HepG2 (cell line): ENCODE measurements around the gene UTRN. TPM values are rescaled to one million over a fixed set of nuclear protein-coding genes. Genes with fewer than 3 reads are reported as not detected.
A peak's percentile ranks its signal among the peaks of the same experiment; 100 is the strongest.

Source experiments
- ARID2 ChIP-seq: sonication (generic); formaldehyde crosslinking; IDR thresholded peaks from 2 replicates; pipeline ENCODE4 v1.8.1; 2022; ENCODE audit warnings: mild to moderate bottlenecking, missing genetic modification reagents, borderline replicate concordance
- ATF1 ChIP-seq: IDR thresholded peaks from 2 replicates; pipeline ENCODE4 v1.6.1; 2016; ENCODE audit warnings: mild to moderate bottlenecking, control low read depth
- CREM ChIP-seq, 2 experiments: sonication (generic) in 1 of 2; formaldehyde crosslinking in 1 of 2; IDR thresholded peaks; 2 replicates each; pipeline versions ENCODE4 v1.4.0 to v1.6.1; 2016 to 2020; ENCODE audit warnings: antibody characterized with exemption in 1 of 2, mild to moderate bottlenecking in 1 of 2, missing genetic modification reagents in 1 of 2
- ERF ChIP-seq: IDR thresholded peaks from 2 replicates; pipeline ENCODE4 v1.6.1; 2018; ENCODE audit warnings: missing biosample characterization, missing genetic modification reagents
- FOXA3 ChIP-seq: IDR thresholded peaks from 2 replicates; pipeline ENCODE4 v1.6.1; 2016; ENCODE audit warnings: missing genetic modification reagents, missing compliant biosample characterization
- GFI1 ChIP-seq: sonication (generic); formaldehyde crosslinking; IDR thresholded peaks from 2 replicates; pipeline ENCODE4 v1.5.0; 2020; ENCODE audit warnings: missing genetic modification reagents, mild to moderate bottlenecking, borderline replicate concordance
- HDAC1 ChIP-seq: sonication (generic); formaldehyde crosslinking; IDR thresholded peaks from 2 replicates; pipeline ENCODE4 v1.5.1; 2020; ENCODE audit warnings: mild to moderate bottlenecking, missing genetic modification reagents
- KDM6A ChIP-seq: IDR thresholded peaks from 2 replicates; pipeline ENCODE4 v1.6.1; 2016; ENCODE audit warnings: low read depth
- ZFYVE20 ChIP-seq: sonication (generic); formaldehyde crosslinking; IDR thresholded peaks from 2 replicates; pipeline ENCODE4 v1.8.0; 2023; ENCODE audit warnings: low read depth, mild to moderate bottlenecking, moderate library complexity, missing genetic modification reagents, borderline replicate concordance
- ZKSCAN8 ChIP-seq: IDR thresholded peaks from 2 replicates; pipeline ENCODE4 v1.6.1; 2016; ENCODE audit warnings: borderline replicate concordance, missing genetic modification reagents, missing compliant biosample characterization
- ZMYM4 ChIP-seq: sonication (generic); formaldehyde crosslinking; IDR thresholded peaks from 2 replicates; pipeline ENCODE4 v1.8.1; 2023; ENCODE audit warnings: mild to moderate bottlenecking, missing genetic modification reagents
- ZNF224 ChIP-seq: sonication (generic); formaldehyde crosslinking; IDR thresholded peaks from 2 replicates; pipeline ENCODE4 v1.5.0; 2020; ENCODE audit warnings: mild to moderate bottlenecking, missing genetic modification reagents
- ZNF274 ChIP-seq: sonication (generic); formaldehyde crosslinking; IDR thresholded peaks from 2 replicates; pipeline ENCODE4 v1.5.1; 2020; ENCODE audit warnings: mild to moderate bottlenecking, missing genetic modification reagents
- ZNF44 ChIP-seq: sonication (generic); formaldehyde crosslinking; IDR thresholded peaks from 2 replicates; pipeline ENCODE4 v1.5.1; 2020; ENCODE audit warnings: mild to moderate bottlenecking, missing genetic modification reagents
- ZNF800 ChIP-seq: sonication (generic); formaldehyde crosslinking; IDR thresholded peaks from 2 replicates; pipeline ENCODE4 v1.4.0; 2020; ENCODE audit warnings: missing genetic modification reagents
- ZNF879 ChIP-seq: sonication (generic); formaldehyde crosslinking; IDR thresholded peaks from 2 replicates; pipeline ENCODE4 v1.8.1; 2023; ENCODE audit warnings: missing genetic modification reagents
- polyA plus RNA-seq, 8 experiments: library from polyadenylated mRNA; depleted of rRNA in 3 of 8; stranded (reverse) in 7 of 8; unstranded in 1 of 8; fragments of >200 nt; fragmentation: Illumina TruSeq in 4 of 8; extraction: Trizol in 4 of 8; gene quantifications; 2 replicates each; pipeline versions ENCODE4 v1.2.1 to v1.2.3, GENCODE V29; 2011 to 2016; ENCODE audit warnings: low read depth in 4 of 8, missing spikeins in 1 of 8, mixed read lengths in 1 of 8; ENCODE audit not compliant: insufficient read depth in 1 of 8
- total RNA-seq, 5 experiments: library from RNA; depleted of rRNA; stranded (reverse); fragments of >200 nt; fragmentation: Illumina TruSeq; extraction: Trizol; gene quantifications; 2 replicates each; pipeline ENCODE4 v1.2.3, GENCODE V29; 2016; ENCODE audit warnings: low read depth in 1 of 5
- TF ChIP-seq, protein P1 (sequence below): sonication (generic); formaldehyde crosslinking; IDR thresholded peaks from 2 replicates; pipeline ENCODE4 v1.5.0; 2020; ENCODE audit warnings: mild to moderate bottlenecking, missing genetic modification reagents, borderline replicate concordance
- TF ChIP-seq, protein P2 (sequence below): sonication (generic); formaldehyde crosslinking; conservative IDR thresholded peaks from 2 replicates; pipeline ENCODE4 v1.8.0; 2022; ENCODE audit warnings: mild to moderate bottlenecking, moderate library complexity, missing genetic modification reagents
- TF ChIP-seq, protein P3 (sequence below): IDR thresholded peaks from 2 replicates; pipeline ENCODE4 v1.6.1; 2018; ENCODE audit warnings: missing genetic modification reagents, mild to moderate bottlenecking, missing compliant biosample characterization

UTRN gene
- total and polyA plus RNA-seq, 2 of the 13 experiments (the other 11 are each of a cell fraction or from before 2014, with no cell fraction given) = 102 to 116 TPM

- TF ChIP-seq, protein P1, sequence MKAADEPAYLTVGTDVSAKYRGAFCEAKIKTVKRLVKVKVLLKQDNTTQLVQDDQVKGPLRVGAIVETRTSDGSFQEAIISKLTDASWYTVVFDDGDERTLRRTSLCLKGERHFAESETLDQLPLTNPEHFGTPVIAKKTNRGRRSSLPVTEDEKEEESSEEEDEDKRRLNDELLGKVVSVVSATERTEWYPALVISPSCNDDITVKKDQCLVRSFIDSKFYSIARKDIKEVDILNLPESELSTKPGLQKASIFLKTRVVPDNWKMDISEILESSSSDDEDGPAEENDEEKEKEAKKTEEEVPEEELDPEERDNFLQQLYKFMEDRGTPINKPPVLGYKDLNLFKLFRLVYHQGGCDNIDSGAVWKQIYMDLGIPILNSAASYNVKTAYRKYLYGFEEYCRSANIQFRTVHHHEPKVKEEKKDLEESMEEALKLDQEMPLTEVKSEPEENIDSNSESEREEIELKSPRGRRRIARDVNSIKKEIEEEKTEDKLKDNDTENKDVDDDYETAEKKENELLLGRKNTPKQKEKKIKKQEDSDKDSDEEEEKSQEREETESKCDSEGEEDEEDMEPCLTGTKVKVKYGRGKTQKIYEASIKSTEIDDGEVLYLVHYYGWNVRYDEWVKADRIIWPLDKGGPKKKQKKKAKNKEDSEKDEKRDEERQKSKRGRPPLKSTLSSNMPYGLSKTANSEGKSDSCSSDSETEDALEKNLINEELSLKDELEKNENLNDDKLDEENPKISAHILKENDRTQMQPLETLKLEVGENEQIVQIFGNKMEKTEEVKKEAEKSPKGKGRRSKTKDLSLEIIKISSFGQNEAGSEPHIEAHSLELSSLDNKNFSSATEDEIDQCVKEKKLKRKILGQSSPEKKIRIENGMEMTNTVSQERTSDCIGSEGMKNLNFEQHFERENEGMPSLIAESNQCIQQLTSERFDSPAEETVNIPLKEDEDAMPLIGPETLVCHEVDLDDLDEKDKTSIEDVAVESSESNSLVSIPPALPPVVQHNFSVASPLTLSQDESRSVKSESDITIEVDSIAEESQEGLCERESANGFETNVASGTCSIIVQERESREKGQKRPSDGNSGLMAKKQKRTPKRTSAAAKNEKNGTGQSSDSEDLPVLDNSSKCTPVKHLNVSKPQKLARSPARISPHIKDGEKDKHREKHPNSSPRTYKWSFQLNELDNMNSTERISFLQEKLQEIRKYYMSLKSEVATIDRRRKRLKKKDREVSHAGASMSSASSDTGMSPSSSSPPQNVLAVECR (CRISPR knock-in tag) = peak; percentile 41; the same call in 1 of the 2 replicates
- TF ChIP-seq GFI1 (CRISPR knock-in tag) (0 out of 2 replicates have a peak, but pooled peaks have one; percentile 63), ZMYM4 (CRISPR knock-in tag) (peak; percentile 19; the same call in 1 of the 2 replicates), ZKSCAN8 (peak; percentile 88; the same call in 1 of the 2 replicates), HDAC1 (CRISPR knock-in tag) (peak; percentile 77), ZNF879 (CRISPR knock-in tag) (0 out of 2 replicates have a peak, but pooled peaks have one; percentile 49), KDM6A (CRISPR knock-in tag) (peak; percentile 39), ERF (peak; percentile 93), FOXA3 (CRISPR knock-in tag) (peak; percentile 96), ATF1 (CRISPR knock-in tag) (peak; percentile 58; the same call in 1 of the 2 replicates), ZNF274 (CRISPR knock-in tag) (peak; percentile 82; the same call in 1 of the 2 replicates), ZNF800 (CRISPR knock-in tag) (peak; percentile 37; the same call in 1 of the 2 replicates), ZFYVE20 (CRISPR knock-in tag) (no peak), ARID2 (CRISPR knock-in tag) (peak; percentile 75; the same call in 1 of the 2 replicates), CREM (IDR thresholded peaks at IDR 0.05) (peak; percentile 83), CREM (CRISPR knock-in tag; IDR thresholded peaks at IDR 0.05) (no peak), ZNF224 (CRISPR knock-in tag) (no peak), ZNF44 (peak; percentile 66; the same call in 1 of the 2 replicates)
- TF ChIP-seq, protein P2, sequence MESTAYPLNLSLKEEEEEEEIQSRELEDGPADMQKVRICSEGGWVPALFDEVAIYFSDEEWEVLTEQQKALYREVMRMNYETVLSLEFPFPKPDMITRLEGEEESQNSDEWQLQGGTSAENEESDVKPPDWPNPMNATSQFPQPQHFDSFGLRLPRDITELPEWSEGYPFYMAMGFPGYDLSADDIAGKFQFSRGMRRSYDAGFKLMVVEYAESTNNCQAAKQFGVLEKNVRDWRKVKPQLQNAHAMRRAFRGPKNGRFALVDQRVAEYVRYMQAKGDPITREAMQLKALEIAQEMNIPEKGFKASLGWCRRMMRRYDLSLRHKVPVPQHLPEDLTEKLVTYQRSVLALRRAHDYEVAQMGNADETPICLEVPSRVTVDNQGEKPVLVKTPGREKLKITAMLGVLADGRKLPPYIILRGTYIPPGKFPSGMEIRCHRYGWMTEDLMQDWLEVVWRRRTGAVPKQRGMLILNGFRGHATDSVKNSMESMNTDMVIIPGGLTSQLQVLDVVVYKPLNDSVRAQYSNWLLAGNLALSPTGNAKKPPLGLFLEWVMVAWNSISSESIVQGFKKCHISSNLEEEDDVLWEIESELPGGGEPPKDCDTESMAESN (CRISPR knock-in tag) = 0 out of 2 replicates have a peak, but pooled peaks have one; percentile 4
- TF ChIP-seq, protein P3, sequence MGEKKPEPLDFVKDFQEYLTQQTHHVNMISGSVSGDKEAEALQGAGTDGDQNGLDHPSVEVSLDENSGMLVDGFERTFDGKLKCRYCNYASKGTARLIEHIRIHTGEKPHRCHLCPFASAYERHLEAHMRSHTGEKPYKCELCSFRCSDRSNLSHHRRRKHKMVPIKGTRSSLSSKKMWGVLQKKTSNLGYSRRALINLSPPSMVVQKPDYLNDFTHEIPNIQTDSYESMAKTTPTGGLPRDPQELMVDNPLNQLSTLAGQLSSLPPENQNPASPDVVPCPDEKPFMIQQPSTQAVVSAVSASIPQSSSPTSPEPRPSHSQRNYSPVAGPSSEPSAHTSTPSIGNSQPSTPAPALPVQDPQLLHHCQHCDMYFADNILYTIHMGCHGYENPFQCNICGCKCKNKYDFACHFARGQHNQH (CRISPR knock-in tag) = peak; percentile 70
Observed at GRCh38 chr6:144315981-144316861, 31.1 kb downstream of the UTRN start (continued).
